SU-DHL-6 (cell line): Measurements from ENCODE around the gene PAK2.

Experiments used
- H2AFZ ChIP-seq: fragments of 200-600 bp; sonication (generic); 2 replicates; pipeline ENCODE4 v1.6.1; 2014; ENCODE audit warnings: low read depth, mild to moderate bottlenecking, moderate library complexity, mixed read lengths, antibody characterized with exemption, low read length; ENCODE audit not compliant: severe bottlenecking
- H3F3A ChIP-seq: fragments of 200-600 bp; shearing (Covaris generic); 2 replicates; pipeline ENCODE4 v1.6.0; 2016; ENCODE audit warnings: antibody characterized with exemption, mild to moderate bottlenecking; ENCODE audit not compliant: insufficient read depth
- H3K27ac ChIP-seq: fragments of 200-600 bp; sonication (generic); 2 replicates; pipeline ENCODE4 v1.5.1; 2016; ENCODE audit warnings: low read depth, mild to moderate bottlenecking, low read length, moderate library complexity, mixed read lengths
- H3K27me3 ChIP-seq: fragments of 200-600 bp; sonication (generic), shearing (Covaris generic); 2 replicates; pipeline ENCODE4 v1.6.0; 2014; ENCODE audit warnings: mild to moderate bottlenecking, low read length
- H3K36me3 ChIP-seq: fragments of 200-600 bp; sonication (generic); 2 replicates; pipeline ENCODE4 v1.6.1; 2014; ENCODE audit warnings: mild to moderate bottlenecking, low read length, mixed read lengths
- H3K4me2 ChIP-seq: fragments of 300-600, 200-600 bp; shearing (Covaris generic), sonication (generic); 2 replicates; pipeline ENCODE4 v1.6.0; 2014; ENCODE audit warnings: low read length, low read depth, mild to moderate bottlenecking; ENCODE audit not compliant: poor library complexity, severe bottlenecking
- H3K4me3 ChIP-seq: fragments of 200-600 bp; sonication (generic); 2 replicates; pipeline ENCODE4 v1.5.1; 2014; ENCODE audit warnings: antibody characterized with exemption, low read length, mild to moderate bottlenecking, mixed read lengths; ENCODE audit not compliant: insufficient read depth, poor library complexity, severe bottlenecking
- H3K79me2 ChIP-seq: fragments of 200-600 bp; sonication (generic); 2 replicates; pipeline ENCODE4 v1.6.1; 2014; ENCODE audit warnings: mild to moderate bottlenecking, low read length, moderate library complexity; ENCODE audit not compliant: insufficient read depth
- H3K9ac ChIP-seq: fragments of 200-600 bp; sonication (generic); 2 replicates; pipeline ENCODE4 v1.7.0; 2014; ENCODE audit warnings: mild to moderate bottlenecking, low read length
- H3K9me2 ChIP-seq: fragments of 200-600 bp; sonication (generic); replicated peaks from 2 replicates; pipeline ENCODE4 v1.6.1; 2014; ENCODE audit warnings: low read length; ENCODE audit not compliant: insufficient read depth
- H3K9me3 ChIP-seq: fragments of 200-600 bp; sonication (generic); 2 replicates; pipeline ENCODE4 v1.6.1; 2014; ENCODE audit warnings: low read length, mixed read lengths; ENCODE audit not compliant: insufficient read depth
- H4K20me1 ChIP-seq: fragments of 200-600 bp; sonication (generic); 2 replicates; pipeline ENCODE4 v1.6.1; 2014; ENCODE audit warnings: low read depth, mild to moderate bottlenecking, antibody characterized with exemption, low read length, moderate library complexity, mixed read lengths
- EZH2phosphoT487 ChIP-seq: fragments of 200-600 bp; sonication (generic), shearing (Covaris generic); conservative IDR thresholded peaks from 2 replicates; pipeline ENCODE4 v1.6.1; 2018; ENCODE audit warnings: mild to moderate bottlenecking, antibody characterized with exemption, low read length, moderate library complexity, mixed read lengths
- TF ChIP-seq, protein P1 (sequence below): fragments of 200-600 bp; sonication (generic); IDR thresholded peaks from one replicate; pipeline ENCODE4 v1.5.1; 2017; ENCODE audit warnings: antibody characterized with exemption, mild to moderate bottlenecking, low read length, moderate library complexity; ENCODE audit not compliant: insufficient read depth, poor library complexity, severe bottlenecking

The PAK2 gene

DNA sequence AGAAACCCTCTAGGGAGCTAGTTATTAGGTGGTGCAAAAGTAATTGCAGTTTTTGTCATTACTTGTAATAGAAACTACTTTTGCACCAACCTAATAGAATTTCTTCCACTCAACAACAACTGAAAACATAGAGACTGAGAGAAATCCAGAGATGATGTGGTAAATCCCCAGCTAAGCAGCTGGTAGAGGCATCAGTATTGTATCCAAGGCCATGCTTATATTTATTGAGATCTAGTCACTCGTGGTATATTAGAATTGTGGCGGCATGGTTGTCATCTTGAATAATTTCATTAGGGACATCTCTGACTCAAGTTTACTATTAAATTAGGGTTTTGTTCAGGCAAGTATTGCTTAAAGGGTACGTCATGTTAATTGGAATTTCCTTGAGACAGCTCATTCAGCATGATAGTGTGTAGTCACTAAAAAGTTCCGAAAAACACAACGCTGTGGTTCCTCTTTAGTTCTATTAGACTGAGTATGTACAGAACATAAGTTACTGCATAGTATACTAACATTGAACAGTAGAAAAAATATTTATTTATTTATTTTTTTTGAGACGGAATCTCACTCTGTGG is 35.3 kb downstream of the PAK2 start:
- 0 out of 2 replicates have a peak, but pooled peaks cover 11% of the 10 kb centered on the region for H3F3A ChIP-seq
- H2AFZ ChIP-seq, result no peak overlapping the region
- H3K4me2 ChIP-seq, result no peak overlapping the region
- no peaks in the 10 kb centered on the region for H3K27me3 ChIP-seq
- peaks cover 97% of the 10 kb centered on the region for H3K79me2 ChIP-seq
- peaks cover 4% of the 10 kb centered on the region; the same call in 1 of the 2 replicates for H3K9me3 ChIP-seq
- no peaks in the 10 kb centered on the region for H3K9me2 ChIP-seq
- no peak overlapping the region for H3K27ac ChIP-seq
- no peak for TF ChIP-seq EZH2phosphoT487
- TF ChIP-seq, protein P1, sequence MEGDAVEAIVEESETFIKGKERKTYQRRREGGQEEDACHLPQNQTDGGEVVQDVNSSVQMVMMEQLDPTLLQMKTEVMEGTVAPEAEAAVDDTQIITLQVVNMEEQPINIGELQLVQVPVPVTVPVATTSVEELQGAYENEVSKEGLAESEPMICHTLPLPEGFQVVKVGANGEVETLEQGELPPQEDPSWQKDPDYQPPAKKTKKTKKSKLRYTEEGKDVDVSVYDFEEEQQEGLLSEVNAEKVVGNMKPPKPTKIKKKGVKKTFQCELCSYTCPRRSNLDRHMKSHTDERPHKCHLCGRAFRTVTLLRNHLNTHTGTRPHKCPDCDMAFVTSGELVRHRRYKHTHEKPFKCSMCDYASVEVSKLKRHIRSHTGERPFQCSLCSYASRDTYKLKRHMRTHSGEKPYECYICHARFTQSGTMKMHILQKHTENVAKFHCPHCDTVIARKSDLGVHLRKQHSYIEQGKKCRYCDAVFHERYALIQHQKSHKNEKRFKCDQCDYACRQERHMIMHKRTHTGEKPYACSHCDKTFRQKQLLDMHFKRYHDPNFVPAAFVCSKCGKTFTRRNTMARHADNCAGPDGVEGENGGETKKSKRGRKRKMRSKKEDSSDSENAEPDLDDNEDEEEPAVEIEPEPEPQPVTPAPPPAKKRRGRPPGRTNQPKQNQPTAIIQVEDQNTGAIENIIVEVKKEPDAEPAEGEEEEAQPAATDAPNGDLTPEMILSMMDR, result no peak
- H3K4me3 ChIP-seq, result no peak overlapping the region
- peaks cover 11% of the 10 kb centered on the region; the same call in 1 of the 2 replicates for H3K36me3 ChIP-seq
- H4K20me1 ChIP-seq, result peaks cover 15% of the 10 kb centered on the region
- H3K9ac ChIP-seq, result no peak overlapping the region

DNA sequence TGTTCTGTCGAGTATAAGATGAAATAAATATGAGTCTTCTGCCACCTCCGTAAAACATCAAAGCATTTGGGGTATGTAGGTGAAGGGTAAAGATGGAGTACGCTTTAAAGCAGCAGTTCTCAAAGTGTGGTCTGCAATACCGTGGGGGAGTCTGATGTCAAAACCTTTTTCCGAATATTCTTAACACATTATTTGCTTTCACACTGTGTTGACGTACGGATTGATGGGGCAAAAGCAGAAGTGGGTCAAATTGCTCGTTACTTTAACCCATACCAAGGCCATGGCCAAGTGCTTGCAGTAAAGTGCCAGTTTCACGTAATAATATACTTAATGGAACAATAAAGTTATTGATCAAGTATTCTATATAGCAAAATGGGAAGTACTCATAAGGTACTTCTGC is 36.3 kb downstream of the PAK2 start:
- no peak overlapping the region for H3K27ac ChIP-seq
- H3K36me3 ChIP-seq, result peaks cover 14% of the 10 kb centered on the region; the same call in 1 of the 2 replicates
- no peak overlapping the region for H3K4me2 ChIP-seq
- H4K20me1 ChIP-seq, result peaks cover 13% of the 10 kb centered on the region
- 0 out of 2 replicates have a peak, but pooled peaks cover 10% of the 10 kb centered on the region for H3F3A ChIP-seq
- no peaks in the 10 kb centered on the region for H3K27me3 ChIP-seq
- H3K9me3 ChIP-seq, result peaks cover 4% of the 10 kb centered on the region; the same call in 1 of the 2 replicates
- H3K9me2 ChIP-seq, result no peaks in the 10 kb centered on the region
- peaks cover 98% of the 10 kb centered on the region for H3K79me2 ChIP-seq
- H3K9ac ChIP-seq, result no peak overlapping the region
- no peak for TF ChIP-seq EZH2phosphoT487
- TF ChIP-seq, protein P1, result no peak
- H2AFZ ChIP-seq, result no peak overlapping the region
- no peak overlapping the region for H3K4me3 ChIP-seq

DNA sequence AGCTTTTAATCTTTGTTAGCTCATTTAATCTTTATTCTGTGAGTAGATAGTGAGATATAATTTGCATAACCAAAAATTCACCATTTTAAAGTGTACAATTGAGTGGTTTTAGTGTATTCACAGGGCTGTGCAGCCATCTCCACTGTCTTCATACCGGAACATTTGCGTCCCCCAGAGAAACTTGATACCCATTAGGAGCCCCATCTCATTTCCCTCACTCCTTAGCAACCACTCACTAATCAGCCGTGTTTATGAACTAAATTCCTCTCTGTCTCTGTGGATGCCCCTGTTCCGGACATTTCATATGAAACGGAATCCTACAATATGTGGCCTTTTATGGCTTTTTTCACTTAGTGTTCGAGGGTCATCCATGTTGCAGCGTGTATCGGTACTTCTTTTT is 38.2 kb downstream of the PAK2 start:
- no peak overlapping the region for H3K4me3 ChIP-seq
- H3K27me3 ChIP-seq, result no peaks in the 10 kb centered on the region
- no peak overlapping the region for H3K4me2 ChIP-seq
- no peak overlapping the region for H2AFZ ChIP-seq
- peaks cover 4% of the 10 kb centered on the region; the same call in 1 of the 2 replicates for H3K9me3 ChIP-seq
- no peaks in the 10 kb centered on the region for H3K9me2 ChIP-seq
- no peak overlapping the region for H3K27ac ChIP-seq
- 0 out of 2 replicates have a peak, but pooled peaks cover 6% of the 10 kb centered on the region for H3F3A ChIP-seq
- H3K79me2 ChIP-seq, result peaks cover 98% of the 10 kb centered on the region
- H4K20me1 ChIP-seq, result peaks cover 8% of the 10 kb centered on the region; the same call in 1 of the 2 replicates
- H3K9ac ChIP-seq, result no peak overlapping the region
- TF ChIP-seq, protein P1, result no peak
- no peak for TF ChIP-seq EZH2phosphoT487
- peaks cover 17% of the 10 kb centered on the region for H3K36me3 ChIP-seq
